MM.1S (cell line): ENCODE results near the gene NUB1.

Experiments used
- DNase-seq: peaks from one replicate; pipeline ENCODE4 v3.0.0-alpha.2; 2015
- H2AFZ ChIP-seq: fragments of 300-600 bp; sonication (generic); 2 replicates; pipeline ENCODE4 v1.6.0; 2016; ENCODE audit warnings: antibody characterized with exemption, low read length
- H3F3A ChIP-seq: fragments of 300-600 bp; sonication (generic); 2 replicates; pipeline ENCODE4 v1.6.1; 2016; ENCODE audit warnings: mild to moderate bottlenecking, antibody characterized with exemption, low read length, moderate library complexity, mixed read lengths; ENCODE audit not compliant: insufficient read depth
- H3K27ac ChIP-seq: fragments of 300-600 bp; sonication (generic); 2 replicates; pipeline ENCODE4 v1.5.1; 2016; ENCODE audit warnings: mild to moderate bottlenecking, low read length
- H3K27me3 ChIP-seq: fragments of 300-600 bp; sonication (generic); replicated peaks from 2 replicates; pipeline ENCODE4 v1.6.0; 2016; ENCODE audit warnings: low read length; ENCODE audit not compliant: insufficient read depth
- H3K36me3 ChIP-seq: fragments of 300-600 bp; sonication (generic); replicated peaks from 2 replicates; pipeline ENCODE4 v1.6.1; 2016; ENCODE audit warnings: mild to moderate bottlenecking, low read length, mixed read lengths; ENCODE audit not compliant: insufficient read depth
- H3K4me1 ChIP-seq: fragments of 300-600 bp; sonication (generic); 2 replicates; pipeline ENCODE4 v1.6.1; 2016; ENCODE audit warnings: low read length, mixed read lengths
- H3K4me2 ChIP-seq: fragments of 300-600 bp; sonication (generic); 2 replicates; pipeline ENCODE4 v1.6.0; 2016; ENCODE audit warnings: low read depth, low read length
- H3K4me3 ChIP-seq: fragments of 300-600 bp; sonication (generic); 2 replicates; pipeline ENCODE4 v1.5.1; 2016; ENCODE audit warnings: low read length, mixed read lengths
- H3K79me2 ChIP-seq: fragments of 300-600 bp; sonication (generic); 2 replicates; pipeline ENCODE4 v1.6.1; 2016; ENCODE audit warnings: mixed run types, low read length, mixed read lengths
- H3K9ac ChIP-seq: fragments of 300-600 bp; sonication (generic); 2 replicates; pipeline ENCODE4 v1.6.1; 2016; ENCODE audit warnings: low read length, mixed read lengths
- H3K9me2 ChIP-seq: fragments of 300-600 bp; sonication (generic); replicated peaks from 2 replicates; pipeline ENCODE4 v1.6.1; 2016; ENCODE audit warnings: mild to moderate bottlenecking, low read length, mixed read lengths; ENCODE audit not compliant: insufficient read depth
- H3K9me3 ChIP-seq: fragments of 300-600 bp; sonication (generic); replicated peaks from 2 replicates; pipeline ENCODE4 v1.6.1; 2016; ENCODE audit warnings: mild to moderate bottlenecking, low read length, mixed read lengths; ENCODE audit not compliant: insufficient read depth
- H4K20me1 ChIP-seq: fragments of 300-600 bp; sonication (generic); 2 replicates; pipeline ENCODE4 v1.6.1; 2016; ENCODE audit warnings: mild to moderate bottlenecking, low read length, moderate library complexity, mixed read lengths; ENCODE audit not compliant: insufficient read depth
- CTCF ChIP-seq: fragments of 300-600 bp; sonication (generic); IDR thresholded peaks from 2 replicates; pipeline ENCODE4 v1.5.1; 2016; ENCODE audit warnings: antibody characterized with exemption, low read length, mixed read lengths
- EZH2 ChIP-seq: fragments of 300-600 bp; sonication (generic); optimal IDR thresholded peaks from 2 replicates; pipeline ENCODE3; 2017; ENCODE audit warnings: low read depth, mild to moderate bottlenecking, antibody characterized with exemption, low read length, mixed read lengths
- EZH2phosphoT487 ChIP-seq: fragments of 300-600 bp; sonication (generic); IDR thresholded peaks from 2 replicates; pipeline ENCODE4 v1.6.1; 2018; ENCODE audit warnings: antibody characterized with exemption, low read length

The NUB1 gene

GRCh38 chr7:151309311-151309710 lies 32.3 kb upstream of the NUB1 start:
- H3K79me2 ChIP-seq = no peaks in the 10 kb centered on the region
- peaks cover 39% of the 10 kb centered on the region for H3K27me3 ChIP-seq
- no peak for TF ChIP-seq EZH2
- no peak for TF ChIP-seq CTCF
- no peak for TF ChIP-seq EZH2phosphoT487
- no peaks in the 10 kb centered on the region for H4K20me1 ChIP-seq
- no peaks in the 10 kb centered on the region for H3F3A ChIP-seq
- H2AFZ ChIP-seq = no peak overlapping the region
- no peak overlapping the region for H3K4me3 ChIP-seq
- no peaks in the 10 kb centered on the region for H3K4me1 ChIP-seq
- no peaks in the 10 kb centered on the region for H3K9me3 ChIP-seq
- H3K9ac ChIP-seq = no peak overlapping the region
- H3K36me3 ChIP-seq = no peaks in the 10 kb centered on the region
- no peak overlapping the region for H3K4me2 ChIP-seq
- DNase-seq = no peak
- H3K27ac ChIP-seq = no peak overlapping the region
- no peaks in the 10 kb centered on the region for H3K9me2 ChIP-seq

- Histone ChIP-seq H3K9me2 (no peaks in the 10 kb centered on the region), H3K36me3 (no peaks in the 10 kb centered on the region), H3K9me3 (no peaks in the 10 kb centered on the region), H3K4me1 (no peaks in the 10 kb centered on the region), H3K79me2 (no peaks in the 10 kb centered on the region), H3K9ac (no peak overlapping the region), H2AFZ (no peak overlapping the region), H3K27me3 (peaks cover 28% of the 10 kb centered on the region), H3K27ac (no peak overlapping the region), H3K4me2 (no peak overlapping the region), H3F3A (no peaks in the 10 kb centered on the region), H4K20me1 (no peaks in the 10 kb centered on the region), H3K4me3 (no peak overlapping the region)
- peak; percentile 17 for DNase-seq
- TF ChIP-seq EZH2 = no peak
- TF ChIP-seq CTCF = peak; percentile 62
Measured at GRCh38 chr7:151310578-151310977, 31.0 kb upstream of the NUB1 start.

GRCh38 chr7:151311294-151311864 lies 30.2 kb upstream of the NUB1 start:
- Histone ChIP-seq H4K20me1 (no peaks in the 10 kb centered on the region), H3K36me3 (no peaks in the 10 kb centered on the region), H3K9me3 (no peaks in the 10 kb centered on the region), H3K9me2 (no peaks in the 10 kb centered on the region), H3K4me1 (no peaks in the 10 kb centered on the region), H3F3A (no peaks in the 10 kb centered on the region), H3K4me3 (no peak overlapping the region), H3K9ac (no peak overlapping the region), H3K79me2 (no peaks in the 10 kb centered on the region), H2AFZ (no peak overlapping the region), H3K4me2 (no peak overlapping the region), H3K27me3 (peaks cover 20% of the 10 kb centered on the region), H3K27ac (no peak overlapping the region)
- DNase-seq = peak; percentile 68
- TF ChIP-seq EZH2phosphoT487 (no peak), EZH2 (no peak), CTCF (peak; percentile 67)
